Measurements from ENCODE around the gene RPS3A.

DNA sequence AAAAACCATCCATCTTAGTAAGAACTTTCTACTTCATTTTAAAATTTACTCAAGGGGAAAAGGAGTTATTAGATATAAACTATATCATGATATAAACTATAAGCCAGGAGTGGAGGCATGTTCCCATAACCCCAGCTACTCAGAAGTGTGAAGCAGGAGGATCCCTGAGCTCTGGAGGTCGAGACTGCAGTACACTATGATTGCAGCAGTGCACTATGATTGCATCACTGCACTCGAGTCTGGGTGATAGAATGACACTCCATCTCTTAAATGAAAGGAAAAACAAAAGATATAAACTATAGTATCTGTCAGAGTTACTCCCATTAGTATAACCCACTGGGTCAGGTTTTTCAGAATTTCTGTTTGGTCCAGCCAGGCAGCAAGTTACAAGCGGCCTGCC is 47.6 kb downstream of the RPS3A start:
- TF ChIP-seq, protein P1, sequence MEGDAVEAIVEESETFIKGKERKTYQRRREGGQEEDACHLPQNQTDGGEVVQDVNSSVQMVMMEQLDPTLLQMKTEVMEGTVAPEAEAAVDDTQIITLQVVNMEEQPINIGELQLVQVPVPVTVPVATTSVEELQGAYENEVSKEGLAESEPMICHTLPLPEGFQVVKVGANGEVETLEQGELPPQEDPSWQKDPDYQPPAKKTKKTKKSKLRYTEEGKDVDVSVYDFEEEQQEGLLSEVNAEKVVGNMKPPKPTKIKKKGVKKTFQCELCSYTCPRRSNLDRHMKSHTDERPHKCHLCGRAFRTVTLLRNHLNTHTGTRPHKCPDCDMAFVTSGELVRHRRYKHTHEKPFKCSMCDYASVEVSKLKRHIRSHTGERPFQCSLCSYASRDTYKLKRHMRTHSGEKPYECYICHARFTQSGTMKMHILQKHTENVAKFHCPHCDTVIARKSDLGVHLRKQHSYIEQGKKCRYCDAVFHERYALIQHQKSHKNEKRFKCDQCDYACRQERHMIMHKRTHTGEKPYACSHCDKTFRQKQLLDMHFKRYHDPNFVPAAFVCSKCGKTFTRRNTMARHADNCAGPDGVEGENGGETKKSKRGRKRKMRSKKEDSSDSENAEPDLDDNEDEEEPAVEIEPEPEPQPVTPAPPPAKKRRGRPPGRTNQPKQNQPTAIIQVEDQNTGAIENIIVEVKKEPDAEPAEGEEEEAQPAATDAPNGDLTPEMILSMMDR (IDR thresholded peaks at IDR 0.05), result no peak
- no peak for TF ChIP-seq POLR2A (IDR thresholded peaks at IDR 0.05)
- TF ChIP-seq EP300 (IDR thresholded peaks at IDR 0.05), result no peak
